HG03196 (cell line): ENCODE measurements around the gene HSPA13.
"Not testable (repeated sequence)": the region's sequence is repeated elsewhere in the genome, so short reads cannot be mapped to it uniquely, and the experiment has no call there.

Source experiments
- ATAC-seq: cut with Tn5 transposase; IDR thresholded peaks from one replicate; pipeline ENCODE4 v1.9.1; 2021; ENCODE audit not compliant: unreplicated experiment

The HSPA13 gene

DNA sequence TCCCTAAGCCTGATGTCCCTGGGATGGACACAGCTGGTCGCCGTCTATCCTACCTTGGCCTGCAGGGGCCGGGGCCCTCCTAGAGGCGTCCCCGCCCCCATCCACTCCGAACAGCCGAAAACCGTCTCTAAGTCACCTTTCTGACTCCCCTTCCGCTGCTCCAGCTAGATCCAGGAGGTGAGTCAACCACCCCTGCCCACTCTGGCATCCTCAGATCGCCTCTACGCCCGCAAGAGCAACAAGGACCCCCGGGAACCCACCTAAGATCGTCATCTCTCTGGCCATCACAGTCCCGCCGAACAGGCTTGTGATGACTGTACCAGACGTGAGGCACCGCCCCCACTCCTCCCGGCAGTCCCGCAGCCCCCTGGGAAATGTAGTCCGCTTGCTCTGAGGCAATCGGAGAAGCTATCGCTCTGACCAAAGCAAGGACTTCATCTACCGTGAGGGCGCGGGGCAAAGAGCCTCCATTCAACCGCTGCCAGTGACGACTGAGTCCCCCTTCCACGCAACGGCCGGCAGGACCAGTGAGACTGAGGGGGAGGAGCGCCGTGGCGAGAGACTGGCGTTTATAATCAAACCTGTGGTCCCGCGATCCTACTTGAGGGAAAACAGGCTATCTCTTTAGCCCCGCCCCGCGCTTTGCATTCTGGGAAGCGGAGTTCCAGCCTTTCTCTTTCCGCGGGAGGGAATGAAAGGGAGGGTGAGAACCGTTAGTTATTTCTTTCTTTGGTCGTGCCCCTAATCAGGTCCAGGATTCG, at the start of gene HSPA13:
Gene HSPA13, minus strand, starts transcription at position 312 of the 761 bp plus-strand sequence. Its CDS starts 27 bp downstream, at position 285.
- ATAC-seq: peak; percentile 99

GRCh38 chr21:14418920-14419319, 36.0 kb upstream of the HSPA13 start:
- ATAC-seq: no peak

DNA sequence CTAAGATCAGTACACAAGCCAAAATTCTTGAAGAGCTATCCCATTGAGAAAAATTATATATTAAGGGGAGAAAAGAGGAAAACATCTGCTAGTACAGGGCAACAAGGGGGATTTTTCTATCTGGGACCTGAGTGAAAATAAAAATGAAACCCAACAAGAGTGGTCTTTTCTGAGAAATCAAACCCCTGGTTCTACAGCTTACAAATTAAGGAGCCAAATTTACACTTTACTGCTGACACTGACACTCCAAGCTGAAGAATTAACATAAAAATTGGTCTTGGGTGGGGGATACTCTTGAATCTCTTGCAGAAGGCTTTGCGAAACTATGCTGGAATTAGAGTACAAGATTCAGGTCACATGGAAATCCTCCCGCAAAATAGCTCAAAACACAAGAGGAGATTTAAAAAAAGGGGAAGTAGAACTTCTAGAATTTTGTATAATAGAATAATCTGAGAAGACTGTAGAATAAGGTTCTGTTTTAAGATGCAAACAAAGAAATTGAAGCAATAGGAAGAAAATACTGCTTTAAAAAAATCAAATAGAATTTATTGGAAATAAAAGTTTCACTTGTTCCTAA, 32.1 kb upstream of the HSPA13 start:
- no peak for ATAC-seq

GRCh38 chr21:14405962-14406361, 23.0 kb upstream of the HSPA13 start:
- ATAC-seq: no peak

DNA sequence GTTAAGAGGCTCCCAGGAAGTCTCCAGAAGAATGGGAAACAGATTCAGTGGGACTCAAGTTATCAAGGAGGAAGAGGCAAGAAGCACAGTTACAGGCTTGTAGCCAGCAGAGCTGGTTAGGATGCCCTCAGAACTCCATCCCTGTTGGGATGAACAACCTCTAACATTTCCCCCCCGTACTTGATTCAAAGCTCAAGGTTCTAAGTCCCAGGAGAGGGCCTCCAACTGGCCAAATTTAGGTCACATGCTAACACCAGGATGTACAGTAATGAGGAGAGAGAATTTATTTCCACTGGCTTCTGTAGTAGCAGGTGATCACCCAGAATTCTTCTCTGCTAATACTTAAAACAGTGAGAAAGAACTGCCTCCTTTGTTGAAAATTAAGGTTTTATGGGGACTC, 22.3 kb upstream of the HSPA13 start:
- ATAC-seq: no peak

DNA sequence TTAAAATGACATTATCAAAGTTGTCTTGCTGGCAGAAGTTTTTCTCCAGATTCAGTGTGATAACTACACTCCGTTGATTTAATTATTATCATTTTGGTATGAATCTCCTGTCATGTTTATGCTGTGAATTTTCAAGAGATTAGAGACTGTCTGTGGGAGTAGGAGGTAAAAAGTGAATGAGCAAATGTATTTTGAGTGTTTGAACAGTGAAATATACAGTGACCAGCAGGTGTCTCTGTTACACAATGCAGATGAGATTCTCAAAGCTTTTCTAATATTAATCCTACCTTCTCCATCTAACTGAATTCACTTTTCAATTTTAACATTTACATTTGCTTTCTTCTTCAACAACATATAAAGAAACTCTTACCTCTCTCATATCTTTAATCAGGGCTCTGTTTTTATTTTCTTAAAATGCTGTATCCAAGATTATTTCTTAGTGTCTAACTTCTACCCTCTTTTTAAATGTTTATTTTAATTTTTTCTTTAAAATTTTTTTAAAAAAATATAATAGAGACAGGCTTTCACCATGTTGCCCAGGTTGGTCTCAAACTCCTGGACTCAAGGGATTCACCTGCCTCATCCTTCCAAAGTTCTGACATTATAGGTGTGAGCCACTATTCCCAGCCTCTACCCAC, 20.9 kb upstream of the HSPA13 start:
- ATAC-seq: no peak

- ATAC-seq: no peak
Observed at GRCh38 chr21:14401217-14401616, 18.3 kb upstream of the HSPA13 start.

- ATAC-seq: no peak
Observed at GRCh38 chr21:14388282-14388681, 5.3 kb upstream of the HSPA13 start.

DNA sequence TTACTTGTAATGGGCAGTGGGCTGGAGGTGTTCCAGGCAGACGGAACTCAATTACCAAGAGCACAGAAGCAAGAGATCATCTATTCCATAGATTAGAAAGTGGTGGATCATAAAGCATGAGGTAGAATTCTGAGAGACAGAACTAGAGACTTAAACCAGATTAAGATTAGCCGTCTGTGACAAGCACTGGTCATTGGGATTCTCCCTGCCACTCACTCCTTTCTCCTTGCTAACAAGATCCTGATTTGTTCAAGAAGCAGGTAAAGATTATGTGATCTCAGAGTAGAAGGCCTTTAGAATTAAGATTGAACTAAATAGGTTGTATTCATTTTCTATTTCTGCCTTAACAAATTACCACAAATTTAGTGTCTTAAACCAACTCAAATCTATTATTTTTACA, 1.5 kb upstream of the HSPA13 start:
- ATAC-seq: no peak

GRCh38 chr21:14383596-14384180, 742 bp upstream of the HSPA13 start:
- peak; percentile 31 for ATAC-seq

- ATAC-seq: peak; percentile 2
Observed at GRCh38 chr21:14382486-14382834, 486 bp downstream of the HSPA13 start.

DNA sequence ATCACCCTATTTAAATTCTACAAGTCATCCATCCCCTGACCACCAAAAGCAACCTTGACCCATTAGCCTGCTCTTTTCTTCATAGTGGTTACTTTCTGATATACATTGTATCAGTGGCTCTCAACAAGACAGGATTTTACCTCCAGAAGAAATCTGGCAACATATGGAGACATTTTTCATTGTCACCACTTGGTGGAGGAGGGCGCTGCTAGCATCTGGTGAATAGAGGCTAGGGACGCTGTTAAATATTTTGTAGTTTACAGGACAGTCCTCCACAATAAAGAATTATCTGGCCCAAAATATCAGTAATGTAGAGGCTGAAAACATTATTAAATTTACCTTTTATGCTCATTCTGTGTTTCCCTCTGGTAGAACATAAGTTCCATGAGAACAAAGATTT, 6.1 kb downstream of the HSPA13 start:
- ATAC-seq: no peak

DNA sequence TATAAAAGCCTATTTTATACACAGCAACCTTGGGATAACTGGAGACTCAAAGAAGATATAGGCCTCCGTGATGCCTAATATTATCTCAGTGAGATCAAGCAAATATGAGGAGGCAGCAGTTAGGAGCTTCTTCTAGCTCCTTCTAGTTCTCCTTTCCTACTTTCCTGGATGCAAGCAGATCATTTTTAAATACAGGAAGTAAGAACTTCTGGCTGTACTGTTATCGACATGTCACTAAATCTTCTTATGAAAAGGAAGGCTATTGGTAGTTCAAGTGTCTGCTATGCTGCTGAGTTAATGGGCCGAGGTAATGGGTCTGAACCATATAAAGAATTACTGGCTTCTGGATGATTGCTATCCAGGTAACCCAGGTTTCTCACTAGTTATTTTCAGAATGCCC, 15.9 kb downstream of the HSPA13 start:
- ATAC-seq: no peak

GRCh38 chr21:14361958-14362357, 21.0 kb downstream of the HSPA13 start:
- ATAC-seq: no peak

- ATAC-seq: no peak
Observed at GRCh38 chr21:14358775-14359174, 24.2 kb downstream of the HSPA13 start.

- no peak for ATAC-seq
Observed at GRCh38 chr21:14356746-14357145, 26.2 kb downstream of the HSPA13 start.

- ATAC-seq: no peak
Observed at GRCh38 chr21:14354515-14354914, 28.4 kb downstream of the HSPA13 start.

- ATAC-seq: no peak
Observed at GRCh38 chr21:14353726-14354125, 29.2 kb downstream of the HSPA13 start.

DNA sequence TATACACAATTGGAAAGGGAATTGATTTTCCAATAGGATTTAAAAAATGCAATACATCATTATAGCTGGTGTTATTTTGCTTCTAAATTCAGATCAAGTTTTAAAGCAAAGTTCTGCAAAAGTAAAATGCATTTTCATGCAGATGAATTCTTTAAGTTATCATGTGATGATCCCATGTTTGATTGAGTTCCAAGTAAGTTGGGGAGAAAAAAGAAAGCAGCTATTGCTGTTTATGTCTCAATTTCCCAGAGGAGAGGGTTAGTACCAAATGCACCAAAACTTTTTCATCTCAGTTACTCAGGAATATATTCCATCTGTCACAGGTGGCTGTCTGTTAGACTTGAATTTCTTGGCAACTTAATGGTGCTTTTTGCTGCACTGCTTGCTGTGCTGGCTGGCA, 29.7 kb downstream of the HSPA13 start:
- no peak for ATAC-seq

- not testable (repeated sequence) for ATAC-seq
Observed at GRCh38 chr21:14327346-14327745, 55.6 kb downstream of the HSPA13 start.

- ATAC-seq: no peak
Observed at GRCh38 chr21:14325595-14325994, 57.4 kb downstream of the HSPA13 start.
